Measurements from ENCODE around the gene SPN. TPM values are rescaled to one million over a fixed set of nuclear protein-coding genes. Genes with fewer than 3 reads are reported as not detected.

The SPN gene
- polyA plus RNA-seq, 1 of the 3 experiments (the other 2 are of a cell fraction), result 0.10 TPM

GRCh38 chr16:29664091-29664921 lies 1.3 kb downstream of the SPN start:
- no peaks in the 10 kb centered on the region for H3K9me2 ChIP-seq
- H2AFZ ChIP-seq (ENCODE audit: low read depth), result no peak overlapping the region
- no peaks in the 10 kb centered on the region for H4K20me1 ChIP-seq (ENCODE audit: insufficient read depth)
- H3K27ac ChIP-seq (ENCODE audit: low read depth in 2 of 2, low read length in 1 of 2), result no peak overlapping the region
- no peaks in the 10 kb centered on the region for H3K27me3 ChIP-seq (ENCODE audit: insufficient read depth)
- H3K4me2 ChIP-seq, result no peak overlapping the region
- no peaks in the 10 kb centered on the region for H3K9me3 ChIP-seq
- H3K9ac ChIP-seq, result no peak overlapping the region
- no peaks in the 10 kb centered on the region for H3K36me3 ChIP-seq (replicated peaks in 1 of 2; ENCODE audit: control insufficient read depth in 1 of 2, insufficient read depth in 2 of 2, low read length in 1 of 2)
- H3K4me1 ChIP-seq (ENCODE audit: control insufficient read depth in 1 of 2, insufficient read depth in 2 of 2, low read depth in 1 of 2, low read length in 1 of 2), result peaks cover 0 to 2% of the 10 kb centered on the region in 2 experiments; a peak in 1 of 4 replicates
- TF ChIP-seq EZH2phosphoT487 (IDR thresholded peaks at IDR 0.05; ENCODE audit: borderline replicate concordance, low read depth) (no peak), POLR2AphosphoS5 (IDR thresholded peaks at IDR 0.05; ENCODE audit: low read depth, low read length) (no peak), JUND (IDR thresholded peaks at IDR 0.05) (no peak), TAF1 (IDR thresholded peaks at IDR 0.05; ENCODE audit: borderline replicate concordance, low read depth, low read length) (no peak), ELF1 (IDR thresholded peaks at IDR 0.05) (no peak), SMC3 (IDR thresholded peaks at IDR 0.05; ENCODE audit: low read depth, low read length) (no peak), SIN3A (IDR thresholded peaks at IDR 0.05; ENCODE audit: borderline replicate concordance, low read depth, low read length) (no peak), USF1 (IDR thresholded peaks at IDR 0.05; ENCODE audit: borderline replicate concordance, low read depth) (no peak), GATA2 (CRISPR knock-in tag; IDR thresholded peaks at IDR 0.05) (no peak)
- no peaks in the 10 kb centered on the region for H3K79me2 ChIP-seq (ENCODE audit: insufficient read depth)
- no peak overlapping the region for H3K4me3 ChIP-seq (ENCODE audit: low read depth in 2 of 2, low read length in 1 of 2)
- no peak for DNase-seq
- 91% methylated on average over 33 of the region's 35 CpGs for WGBS (ENCODE audit: low lambda C conversion rate)
- CTCF ChIA-PET, result no interaction called here
- no peaks in the 10 kb centered on the region for H3F3A ChIP-seq (replicated peaks; ENCODE audit: insufficient read depth)
- POLR2A ChIA-PET, result no interaction called here

- H3K4me2 ChIP-seq, result no peak overlapping the region
- ChIA-PET CTCF (interaction anchor here (0.9 kb wide), 1 partner anchor 70 kb away, joined by 3 read pairs; no protein-coding TSS in a partner anchor), POLR2A (no interaction called here)
- peaks cover 0 to 2% of the 10 kb centered on the region in 2 experiments; a peak in 1 of 4 replicates for H3K4me1 ChIP-seq (ENCODE audit: control insufficient read depth in 1 of 2, insufficient read depth in 2 of 2, low read depth in 1 of 2, low read length in 1 of 2)
- no peaks in the 10 kb centered on the region for H4K20me1 ChIP-seq (ENCODE audit: insufficient read depth)
- no peak overlapping the region for H2AFZ ChIP-seq (ENCODE audit: low read depth)
- no peaks in the 10 kb centered on the region for H3K79me2 ChIP-seq (ENCODE audit: insufficient read depth)
- no peaks in the 10 kb centered on the region for H3K36me3 ChIP-seq (replicated peaks in 1 of 2; ENCODE audit: control insufficient read depth in 1 of 2, insufficient read depth in 2 of 2, low read length in 1 of 2)
- no peak overlapping the region for H3K27ac ChIP-seq (ENCODE audit: low read depth in 2 of 2, low read length in 1 of 2)
- H3K27me3 ChIP-seq (ENCODE audit: insufficient read depth), result no peaks in the 10 kb centered on the region
- DNase-seq, result no peak
- WGBS (ENCODE audit: low lambda C conversion rate), result 81% methylated on average over 11 of the region's 15 CpGs
- H3K9me3 ChIP-seq, result no peaks in the 10 kb centered on the region
- H3K9me2 ChIP-seq, result no peaks in the 10 kb centered on the region
- H3K9ac ChIP-seq, result no peak overlapping the region
- no peak overlapping the region for H3K4me3 ChIP-seq (ENCODE audit: low read depth in 2 of 2, low read length in 1 of 2)
- H3F3A ChIP-seq (replicated peaks; ENCODE audit: insufficient read depth), result no peaks in the 10 kb centered on the region
- TF ChIP-seq RFX5 (IDR thresholded peaks at IDR 0.05; ENCODE audit: low read length) (no peak), MXI1 (IDR thresholded peaks at IDR 0.05; ENCODE audit: low read depth, low read length) (no peak), RCOR1 (IDR thresholded peaks at IDR 0.05; ENCODE audit: low read length) (no peak), NRF1 (IDR thresholded peaks at IDR 0.05; ENCODE audit: low read depth, low read length) (no peak), GABPA (IDR thresholded peaks at IDR 0.05; ENCODE audit: low read depth) (no peak), REST (IDR thresholded peaks at IDR 0.05; ENCODE audit: low read depth, low read length) (no peak), MEF2A (IDR thresholded peaks at IDR 0.05; ENCODE audit: borderline replicate concordance, low read depth) (no peak), NFIC (IDR thresholded peaks at IDR 0.05; ENCODE audit: borderline replicate concordance) (no peak), CTCF (IDR thresholded peaks at IDR 0.05) (no peak), POLR2AphosphoS5 (IDR thresholded peaks at IDR 0.05; ENCODE audit: low read depth, low read length) (no peak), MAX (IDR thresholded peaks at IDR 0.05; ENCODE audit: low read depth) (no peak)
Observed at GRCh38 chr16:29665294-29666077, 2.4 kb downstream of the SPN start.

Data from SK-N-SH (cell line).